ENCODE results near the gene CPNE9. TPM values are rescaled to one million over a fixed set of nuclear protein-coding genes. Genes with fewer than 3 reads are reported as not detected.

CPNE9 gene
- total and polyA plus RNA-seq, 2 of the 13 experiments (the other 11 are each of a cell fraction or from before 2014, with no cell fraction given) = 0.20 TPM; not detected in 1

GRCh38 chr3:9749645-9750555, 46.3 kb downstream of the CPNE9 start, which contains the start of gene OGG1 (continued):
- TF ChIP-seq GATAD2A (CRISPR knock-in tag; IDR thresholded peaks at IDR 0.05) = peak; percentile 12; the same call in 1 of the 2 replicates
- no peak for TF ChIP-seq IKZF4 (CRISPR knock-in tag; IDR thresholded peaks at IDR 0.05; ENCODE audit: borderline replicate concordance, low read depth, not compliant biosample characterization)
- no peak for TF ChIP-seq KDM1A (CRISPR knock-in tag; IDR thresholded peaks at IDR 0.05)
- TF ChIP-seq LCORL (IDR thresholded peaks at IDR 0.05) = no peak
- TF ChIP-seq LCORL (CRISPR knock-in tag; IDR thresholded peaks at IDR 0.05) = no peak; the same call in 1 of the 2 replicates
- no peak for TF ChIP-seq REXO4 (CRISPR knock-in tag; IDR thresholded peaks at IDR 0.05; ENCODE audit: borderline replicate concordance)
- TF ChIP-seq ZNF337 (CRISPR knock-in tag; IDR thresholded peaks at IDR 0.05; ENCODE audit: borderline replicate concordance, low read depth) = 0 out of 2 replicates have a peak, but pooled peaks have one; percentile 27
- peak in 1 of 2 experiments; percentile 69; a peak in 2 of 4 replicates for TF ChIP-seq KLF16 (CRISPR knock-in tag; IDR thresholded peaks at IDR 0.05)
- TF ChIP-seq DDIT3 (CRISPR knock-in tag; IDR thresholded peaks at IDR 0.05) = no peak
- no peak; the same call in 1 of the 2 replicates for TF ChIP-seq HOXA3 (CRISPR knock-in tag; IDR thresholded peaks at IDR 0.05)
- TF ChIP-seq RBFOX2 (IDR thresholded peaks at IDR 0.05; ENCODE audit: low read depth, low read length) = peak; percentile 64
- no peak for TF ChIP-seq ZNF138 (CRISPR knock-in tag; IDR thresholded peaks at IDR 0.05; ENCODE audit: low read depth)
- no peak; the same call in 1 of the 2 replicates for TF ChIP-seq ARNT2 (CRISPR knock-in tag; IDR thresholded peaks at IDR 0.05; ENCODE audit: low read depth)
- TF ChIP-seq HNF1A (IDR thresholded peaks at IDR 0.05; ENCODE audit: low read depth) = no peak
- no peak for TF ChIP-seq HNF1A (CRISPR knock-in tag; IDR thresholded peaks at IDR 0.05; ENCODE audit: borderline replicate concordance)
- TF ChIP-seq ZNF10 (CRISPR knock-in tag; IDR thresholded peaks at IDR 0.05; ENCODE audit: borderline replicate concordance, low read depth) = no peak
- 0 out of 2 replicates have a peak, but pooled peaks have one; percentile 21 for TF ChIP-seq KDM5B (CRISPR knock-in tag; IDR thresholded peaks at IDR 0.05; ENCODE audit: borderline replicate concordance)
- TF ChIP-seq NPAS2 (CRISPR knock-in tag; IDR thresholded peaks at IDR 0.05; ENCODE audit: borderline replicate concordance) = no peak
- TF ChIP-seq, protein P1, sequence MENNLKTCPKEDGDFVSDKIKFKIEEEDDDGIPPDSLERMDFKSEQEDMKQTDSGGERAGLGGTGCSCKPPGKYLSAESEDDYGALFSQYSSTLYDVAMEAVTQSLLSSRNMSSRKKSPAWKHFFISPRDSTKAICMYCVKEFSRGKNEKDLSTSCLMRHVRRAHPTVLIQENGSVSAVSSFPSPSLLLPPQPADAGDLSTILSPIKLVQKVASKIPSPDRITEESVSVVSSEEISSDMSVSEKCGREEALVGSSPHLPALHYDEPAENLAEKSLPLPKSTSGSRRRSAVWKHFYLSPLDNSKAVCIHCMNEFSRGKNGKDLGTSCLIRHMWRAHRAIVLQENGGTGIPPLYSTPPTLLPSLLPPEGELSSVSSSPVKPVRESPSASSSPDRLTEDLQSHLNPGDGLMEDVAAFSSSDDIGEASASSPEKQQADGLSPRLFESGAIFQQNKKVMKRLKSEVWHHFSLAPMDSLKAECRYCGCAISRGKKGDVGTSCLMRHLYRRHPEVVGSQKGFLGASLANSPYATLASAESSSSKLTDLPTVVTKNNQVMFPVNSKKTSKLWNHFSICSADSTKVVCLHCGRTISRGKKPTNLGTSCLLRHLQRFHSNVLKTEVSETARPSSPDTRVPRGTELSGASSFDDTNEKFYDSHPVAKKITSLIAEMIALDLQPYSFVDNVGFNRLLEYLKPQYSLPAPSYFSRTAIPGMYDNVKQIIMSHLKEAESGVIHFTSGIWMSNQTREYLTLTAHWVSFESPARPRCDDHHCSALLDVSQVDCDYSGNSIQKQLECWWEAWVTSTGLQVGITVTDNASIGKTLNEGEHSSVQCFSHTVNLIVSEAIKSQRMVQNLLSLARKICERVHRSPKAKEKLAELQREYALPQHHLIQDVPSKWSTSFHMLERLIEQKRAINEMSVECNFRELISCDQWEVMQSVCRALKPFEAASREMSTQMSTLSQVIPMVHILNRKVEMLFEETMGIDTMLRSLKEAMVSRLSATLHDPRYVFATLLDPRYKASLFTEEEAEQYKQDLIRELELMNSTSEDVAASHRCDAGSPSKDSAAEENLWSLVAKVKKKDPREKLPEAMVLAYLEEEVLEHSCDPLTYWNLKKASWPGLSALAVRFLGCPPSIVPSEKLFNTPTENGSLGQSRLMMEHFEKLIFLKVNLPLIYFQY (CRISPR knock-in tag; IDR thresholded peaks at IDR 0.05; ENCODE audit: borderline replicate concordance) = no peak; the same call in 1 of the 2 replicates
- peak; percentile 63 for TF ChIP-seq GABPA (IDR thresholded peaks at IDR 0.05; ENCODE audit: low read depth, low read length)
- TF ChIP-seq GABPA (CRISPR knock-in tag; IDR thresholded peaks at IDR 0.05; ENCODE audit: low read depth) = peak; percentile 93
- TF ChIP-seq SKI (IDR thresholded peaks at IDR 0.05; ENCODE audit: partially characterized antibody) = no peak

Measured in HepG2 (cell line).